Neural cell (in vitro differentiated cells): ENCODE data around the gene MYOF. TPM values are rescaled to one million over a fixed set of nuclear protein-coding genes. Genes with fewer than 3 reads are reported as not detected.

Source experiments
- H2AFZ ChIP-seq: fragments of 200-600, 300-800 bp; sonication (generic), shearing (Covaris generic); 2 replicates; pipeline ENCODE4 v1.6.0; 2014; ENCODE audit warnings: low read depth, mild to moderate bottlenecking, antibody characterized with exemption, low read length, moderate library complexity
- H3F3A ChIP-seq: fragments of 200-600 bp; shearing (Covaris generic); 2 replicates; pipeline ENCODE4 v1.6.1; 2016; ENCODE audit warnings: mild to moderate bottlenecking, moderate library complexity, mixed read lengths, antibody characterized with exemption, low read length; ENCODE audit not compliant: insufficient read depth, poor library complexity, severe bottlenecking
- H3K27ac ChIP-seq: fragments of 200-600, 300-800 bp; sonication (generic), shearing (Covaris generic); 2 replicates; pipeline ENCODE4 v1.5.1; 2014; ENCODE audit warnings: mild to moderate bottlenecking, low read length, moderate library complexity
- H3K27me3 ChIP-seq: fragments of 300-800, 200-600 bp; sonication (generic), shearing (Covaris generic); 2 replicates; pipeline ENCODE4 v1.6.0; 2014; ENCODE audit warnings: mild to moderate bottlenecking, low read depth, low read length, moderate library complexity; ENCODE audit not compliant: insufficient read depth
- H3K36me3 ChIP-seq: fragments of 300-800, 200-600 bp; sonication (generic), shearing (Covaris generic); 2 replicates; pipeline ENCODE4 v1.5.1; 2014; ENCODE audit warnings: mild to moderate bottlenecking, antibody characterized with exemption, low read length, moderate library complexity; ENCODE audit not compliant: insufficient read depth
- H3K4me2 ChIP-seq: fragments of 300-800, 200-600 bp; sonication (generic), shearing (Covaris generic); 2 replicates; pipeline ENCODE4 v1.6.0; 2014; ENCODE audit warnings: mild to moderate bottlenecking, low read length
- H3K4me3 ChIP-seq: fragments of 300-800, 200-600 bp; sonication (generic), shearing (Covaris generic); 2 replicates; pipeline ENCODE4 v1.5.1; 2014; ENCODE audit warnings: mild to moderate bottlenecking, low read length, moderate library complexity
- H3K79me2 ChIP-seq: fragments of 200-600 bp; shearing (Covaris generic); replicated peaks from 2 replicates; pipeline ENCODE4 v1.6.0; 2014; ENCODE audit warnings: mild to moderate bottlenecking, low read length, moderate library complexity; ENCODE audit not compliant: insufficient read depth
- H3K9ac ChIP-seq: fragments of 300-800, 200-600 bp; sonication (generic), shearing (Covaris generic); 2 replicates; pipeline ENCODE4 v1.6.1; 2016; ENCODE audit warnings: mild to moderate bottlenecking, low read length, mixed read lengths
- H3K9me2 ChIP-seq: fragments of 200-600 bp; shearing (Covaris generic); 2 replicates; pipeline ENCODE4 v1.6.1; 2016; ENCODE audit warnings: mild to moderate bottlenecking, low read length, mixed read lengths; ENCODE audit not compliant: insufficient read depth
- H3K9me3 ChIP-seq: fragments of 200-600, 300-800 bp; sonication (generic), shearing (Covaris generic); 2 replicates; pipeline ENCODE4 v1.6.1; 2016; ENCODE audit warnings: mild to moderate bottlenecking, mixed run types, low read length, moderate library complexity, mixed read lengths
- H4K20me1 ChIP-seq: fragments of 200-600 bp; shearing (Covaris generic); 2 replicates; pipeline ENCODE4 v1.6.1; 2016; ENCODE audit warnings: mild to moderate bottlenecking, mixed run types; ENCODE audit not compliant: insufficient read depth
- CTCF ChIP-seq: fragments of 450-650 bp; IDR thresholded peaks from 2 replicates; pipeline ENCODE4 v1.5.1; 2014; ENCODE audit warnings: antibody characterized with exemption, mild to moderate bottlenecking, moderate library complexity; ENCODE audit not compliant: poor library complexity, severe bottlenecking
- EP300 ChIP-seq: fragments of 450-650 bp; conservative IDR thresholded peaks from 2 replicates; pipeline ENCODE4 v1.6.1; 2014; ENCODE audit warnings: antibody characterized with exemption, mild to moderate bottlenecking, moderate library complexity; ENCODE audit not compliant: poor library complexity, severe bottlenecking
- EZH2 ChIP-seq: fragments of 200-600, 300-800 bp; shearing (Covaris generic), sonication (generic); IDR thresholded peaks from 2 replicates; pipeline ENCODE4 v1.6.1; 2014; ENCODE audit warnings: antibody characterized with exemption, low read length, borderline replicate concordance, mild to moderate bottlenecking; ENCODE audit not compliant: insufficient read depth, poor library complexity, severe bottlenecking
- MXI1 ChIP-seq: fragments of 450-650 bp; conservative IDR thresholded peaks from 2 replicates; pipeline ENCODE4 v1.6.1; 2014; ENCODE audit warnings: antibody characterized with exemption, mild to moderate bottlenecking; ENCODE audit not compliant: poor library complexity, severe bottlenecking
- POLR2AphosphoS5 ChIP-seq: IDR thresholded peaks from 2 replicates; pipeline ENCODE4 v1.6.1; 2012
- RAD21 ChIP-seq: fragments of 450-650 bp; conservative IDR thresholded peaks from 2 replicates; pipeline ENCODE4 v1.6.1; 2014; ENCODE audit warnings: antibody characterized with exemption, mild to moderate bottlenecking, moderate library complexity
- REST ChIP-seq: IDR thresholded peaks from 2 replicates; pipeline ENCODE4 v1.6.1; 2012; ENCODE audit warnings: borderline replicate concordance
- SMC3 ChIP-seq: fragments of 450-650 bp; conservative IDR thresholded peaks from 2 replicates; pipeline ENCODE4 v1.6.1; 2014; ENCODE audit warnings: antibody characterized with exemption, mild to moderate bottlenecking, moderate library complexity; ENCODE audit not compliant: poor library complexity
- TAF1 ChIP-seq: IDR thresholded peaks from 2 replicates; pipeline ENCODE4 v1.6.1; 2012; ENCODE audit warnings: low read depth
- polyA plus RNA-seq: library from polyadenylated mRNA; depleted of rRNA; stranded (reverse); fragments of >200 nt; gene quantifications from 2 replicates; pipeline ENCODE4 v1.2.3, GENCODE V29; 2014

MYOF gene
- polyA plus RNA-seq, 1 donor from 2014 or later, result 0.47 TPM

GRCh38 chr10:93451244-93451947 is 30.7 kb downstream of the MYOF start:
- Histone ChIP-seq H3K4me3 (no peak overlapping the region), H3K9me3 (no peaks in the 10 kb centered on the region), H4K20me1 (no peaks in the 10 kb centered on the region), H3K9ac (no peak overlapping the region), H3K27me3 (no peaks in the 10 kb centered on the region), H2AFZ (no peak overlapping the region), H3K4me2 (no peak overlapping the region), H3K36me3 (no peaks in the 10 kb centered on the region), H3K9me2 (no peaks in the 10 kb centered on the region), H3K79me2 (no peaks in the 10 kb centered on the region), H3K27ac (no peak overlapping the region), H3F3A (no peaks in the 10 kb centered on the region)
- TF ChIP-seq TAF1, result no peak
- no peak for TF ChIP-seq CTCF
- TF ChIP-seq EZH2, result no peak
- no peak for TF ChIP-seq MXI1
- TF ChIP-seq REST, result no peak
- TF ChIP-seq EP300, result no peak
- TF ChIP-seq POLR2AphosphoS5, result no peak
- no peak for TF ChIP-seq SMC3
- no peak for TF ChIP-seq RAD21

- no peak overlapping the region for H3K4me3 ChIP-seq
- no peaks in the 10 kb centered on the region for H3K9me3 ChIP-seq
- no peaks in the 10 kb centered on the region for H3F3A ChIP-seq
- no peak overlapping the region for H2AFZ ChIP-seq
- H3K4me2 ChIP-seq, result no peak overlapping the region
- H3K27me3 ChIP-seq, result no peaks in the 10 kb centered on the region
- H3K9me2 ChIP-seq, result no peaks in the 10 kb centered on the region
- H3K27ac ChIP-seq, result no peak overlapping the region
- H3K79me2 ChIP-seq, result no peaks in the 10 kb centered on the region
- H3K9ac ChIP-seq, result no peak overlapping the region
- TF ChIP-seq MXI1 (no peak), TAF1 (no peak), RAD21 (no peak), SMC3 (no peak), EZH2 (no peak), REST (no peak), CTCF (no peak), POLR2AphosphoS5 (no peak), EP300 (no peak)
- H4K20me1 ChIP-seq, result no peaks in the 10 kb centered on the region
- H3K36me3 ChIP-seq, result no peaks in the 10 kb centered on the region
Measured at GRCh38 chr10:93447970-93448369, 34.2 kb downstream of the MYOF start.
